GM12878 (cell line): ENCODE measurements around the gene TUT4. TPM values are rescaled to one million over a fixed set of nuclear protein-coding genes. Genes with fewer than 3 reads are reported as not detected.

Experiments
- ATAC-seq: fragments of 200-7000 bp; cut with Tn5 transposase; 3 replicates; pipeline ENCODE4 v1.9.1; 2020; ENCODE audit warnings: mild to moderate bottlenecking, moderate library complexity
- BruUV-seq: library from RNA; stranded (reverse); fragments of 400-500 nt; replicated peaks from 2 replicates; lab custom pipeline; 2021; lab: Mats Ljungman, UMichigan
- CTCF ChIA-PET: fragments of 300-600 bp; sonication (Branson Sonifier 250); formaldehyde crosslinking; extraction: SDS; loops from one replicate; lab custom pipeline; 2021; ENCODE audit warnings: inconsistent platforms; lab: Yijun Ruan, JAX
- POLR2A ChIA-PET: fragments of 350-600 bp; formaldehyde crosslinking; extraction: SDS; loops from one replicate; lab custom pipeline; 2021; ENCODE audit warnings: inconsistent platforms; lab: Charles Lee
- RAD21 ChIA-PET: fragments of 300-600 bp; sonication (Branson Sonifier 250); formaldehyde crosslinking; loops from one replicate; lab custom pipeline; 2023; ENCODE audit warnings: antibody characterized with exemption; ENCODE audit not compliant: unreplicated experiment; lab: Charles Lee
- SMC1A ChIA-PET: fragments of 300-600 bp; sonication (Branson Sonifier 250); formaldehyde crosslinking; loops from one replicate; lab custom pipeline; 2023; ENCODE audit not compliant: unreplicated experiment, uncharacterized antibody; lab: Charles Lee
- DNase-seq: peaks from one replicate; pipeline ENCODE4 v3.0.0-alpha.2; 2011; ENCODE audit warnings: low read depth, low spot score
- FAIRE-seq: peaks from 3 replicates; lab custom pipeline; 2011; peaks lifted over from hg19 to GRCh38; lab: Jason Lieb, UNC
- H2AFZ ChIP-seq: 2 replicates; pipeline ENCODE4 v1.6.0; 2011; ENCODE audit warnings: low read depth, low read length, control low read depth; ENCODE audit not compliant: control insufficient read depth
- H3K27ac ChIP-seq: 2 replicates; pipeline ENCODE4 v1.5.1; 2011; ENCODE audit warnings: control low read depth; ENCODE audit not compliant: control insufficient read depth, insufficient read depth
- H3K27me3 ChIP-seq, 2 experiments: replicated peaks in 1 of 2; 2 replicates each; pipeline versions ENCODE4 v1.6.0 to v1.6.1; 2011; ENCODE audit warnings: low read length in 1 of 2; ENCODE audit not compliant: control insufficient read depth in 2 of 2, insufficient read depth in 2 of 2
- H3K36me3 ChIP-seq, 2 experiments: 2 replicates each; pipeline ENCODE4 v1.5.1; 2011; ENCODE audit warnings: low read length in 1 of 2; ENCODE audit not compliant: control insufficient read depth in 2 of 2, insufficient read depth in 2 of 2
- H3K4me1 ChIP-seq: 2 replicates; pipeline ENCODE4 v1.6.1; 2011; ENCODE audit warnings: mild to moderate bottlenecking, low read length, moderate library complexity, mixed read lengths; ENCODE audit not compliant: control insufficient read depth, insufficient read depth
- H3K4me2 ChIP-seq: 2 replicates; pipeline ENCODE4 v1.6.0; 2011; ENCODE audit warnings: control low read depth; ENCODE audit not compliant: control insufficient read depth, insufficient read depth
- H3K4me3 ChIP-seq: fragments of 200-600 bp; sonication (generic); 2 replicates; pipeline ENCODE4 v1.5.1; 2016
- H3K79me2 ChIP-seq: 2 replicates; pipeline ENCODE4 v1.6.0; 2011; ENCODE audit warnings: low read length; ENCODE audit not compliant: control insufficient read depth, insufficient read depth
- H3K9ac ChIP-seq: 2 replicates; pipeline ENCODE4 v1.8.0; 2011; ENCODE audit warnings: low read length, control low read depth, mixed read lengths; ENCODE audit not compliant: control insufficient read depth, insufficient read depth
- H3K9me3 ChIP-seq: replicated peaks from 3 replicates; pipeline ENCODE4 v1.5.1; 2011; ENCODE audit warnings: mild to moderate bottlenecking, low read length; ENCODE audit not compliant: control insufficient read depth, insufficient read depth
- H4K20me1 ChIP-seq: 2 replicates; pipeline ENCODE4 v1.6.0; 2011; ENCODE audit not compliant: control insufficient read depth, insufficient read depth
- BCL11A ChIP-seq: IDR thresholded peaks from 2 replicates; pipeline ENCODE4 v1.6.1; 2011; ENCODE audit warnings: low read depth, low read length
- CEBPB ChIP-seq, 2 experiments: fragments of 150-350 bp in 1 of 2; IDR thresholded peaks; 2 replicates each; pipeline ENCODE4 v1.6.1; 2012 to 2014; ENCODE audit warnings: low read depth in 2 of 2, low read length in 2 of 2, borderline replicate concordance in 1 of 2, inconsistent platforms in 1 of 2
- HDGF ChIP-seq: fragments of 450-650 bp; IDR thresholded peaks from 2 replicates; pipeline ENCODE4 v1.6.1; 2016; ENCODE audit warnings: antibody characterized with exemption
- KAT2A ChIP-seq: conservative IDR thresholded peaks from 2 replicates; pipeline ENCODE4 v1.6.1; 2011; ENCODE audit warnings: low read depth, low read length; ENCODE audit not compliant: control insufficient read depth
- NFYB ChIP-seq: IDR thresholded peaks from 2 replicates; pipeline ENCODE4 v1.6.1; 2011; ENCODE audit warnings: low read depth, mild to moderate bottlenecking, low read length, improper control_type of control experiment, moderate library complexity; ENCODE audit not compliant: insufficient read depth
- NR2C2 ChIP-seq: IDR thresholded peaks from 2 replicates; pipeline ENCODE4 v1.6.1; 2011; ENCODE audit warnings: borderline replicate concordance, low read depth; ENCODE audit not compliant: control insufficient read depth, insufficient read length
- NR2F1 ChIP-seq: fragments of 450-650 bp; conservative IDR thresholded peaks from 2 replicates; pipeline ENCODE4 v1.6.1; 2017; ENCODE audit warnings: mild to moderate bottlenecking
- PML ChIP-seq: IDR thresholded peaks from 2 replicates; pipeline ENCODE4 v1.6.1; 2012; ENCODE audit warnings: low read length, inconsistent platforms
- POLR2AphosphoS5 ChIP-seq: IDR thresholded peaks from 2 replicates; pipeline ENCODE4 v1.6.1; 2011; ENCODE audit warnings: mild to moderate bottlenecking, low read length, inconsistent platforms
- SP1 ChIP-seq: IDR thresholded peaks from one replicate; pipeline ENCODE4 v1.6.1; 2011; ENCODE audit warnings: low read depth, low read length
- WGBS: methylation state at CpG from one replicate; pipeline ENCODE4 v1.1.6; 2016; ENCODE audit warnings: low lambda C conversion rate; ENCODE audit not compliant: insufficient replicate concordance, insufficient coverage; ENCODE audit errors: missing lambda C conversion rate; 5-methylcytosine and 5-hydroxymethylcytosine counted together
- in situ Hi-C: fragments of 300-500 bp; cut with MboI; formaldehyde crosslinking; loops from 9 replicates; pipeline ENCODE4 v1.14.3; 2018; ENCODE audit warnings: mixed read lengths
- intact Hi-C: fragments of 100-400 bp; cut with micrococcal nuclease; formaldehyde crosslinking; loops from one replicate; pipeline ENCODE4 v1.14.2; 2022; ENCODE audit not compliant: unreplicated experiment
- polyA plus RNA-seq, 11 experiments: library from polyadenylated mRNA; depleted of rRNA in 4 of 11; unstranded in 6 of 11; stranded (reverse) in 5 of 11; fragments of >200 nt; fragmentation: Nextera tagmentation in 4 of 11; fragmentation: Illumina TruSeq in 1 of 11; extraction: Ambion mirVana in 4 of 11; extraction: Trizol in 1 of 11; gene quantifications; 1 replicate in 1 of 11; 2 replicates in 10 of 11; pipeline versions ENCODE4 v1.2.1 to v1.2.3, GENCODE V29; 2011 to 2016; ENCODE audit warnings: inconsistent platforms in 2 of 11, missing spikeins in 2 of 11, low read depth in 1 of 11
- total RNA-seq, 4 experiments: library from RNA; depleted of rRNA in 3 of 4; stranded (reverse); fragments of >200 nt in 3 of 4; fragmentation: Illumina TruSeq in 1 of 4; extraction: Trizol in 1 of 4; gene quantifications; 2 replicates each; pipeline versions ENCODE4 v1.2.1 to v1.2.3, GENCODE V29; 2013 to 2021
- TF ChIP-seq, protein P1 (sequence below), 3 experiments: IDR thresholded peaks in 2 of 3; conservative IDR thresholded peaks in 1 of 3; 2 replicates each; pipeline ENCODE4 v1.5.1; 2011; ENCODE audit warnings: low read depth in 3 of 3, low read length in 3 of 3, mild to moderate bottlenecking in 3 of 3, control low read depth in 2 of 3, moderate library complexity in 2 of 3, inconsistent platforms in 1 of 3, mixed read lengths in 1 of 3; ENCODE audit not compliant: control insufficient read depth in 2 of 3, insufficient read depth in 1 of 3; ENCODE audit errors: extremely low read depth in 1 of 3
- TF ChIP-seq, protein P2 (sequence below): fragments of 450-650 bp; formaldehyde crosslinking; IDR thresholded peaks from 2 replicates; pipeline ENCODE4 v1.4.0; 2022; ENCODE audit warnings: mild to moderate bottlenecking, moderate library complexity

TUT4 gene
- total and polyA plus RNA-seq, 10 of the 15 experiments (the other 5 are each of a cell fraction or from before 2014, with no cell fraction given), result 9.4 to 40.7 (median 27.6) TPM

DNA sequence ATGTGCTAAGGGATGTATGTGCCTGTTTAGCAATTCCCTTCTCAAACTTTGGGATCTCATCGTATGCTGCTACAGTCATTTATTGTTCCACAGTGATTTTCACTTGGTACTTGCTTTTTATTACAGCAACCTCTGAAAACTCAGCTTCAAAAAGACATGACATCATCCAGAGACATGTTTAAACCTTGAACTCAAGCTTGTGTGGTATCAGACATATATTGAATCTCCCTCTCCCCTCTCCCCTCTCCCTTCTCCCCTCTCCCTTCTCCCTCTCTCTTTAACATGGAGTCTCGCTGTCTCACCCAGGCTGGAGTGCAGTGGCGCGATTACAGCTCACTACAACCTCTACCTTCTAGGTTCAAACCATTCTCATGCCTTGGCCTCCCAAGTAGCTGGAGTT is 19.5 kb upstream of the TUT4 start:
- ATAC-seq, result no peak
- CTCF ChIA-PET, result no interaction called here
- Histone ChIP-seq H3K36me3 (no peaks in the 10 kb centered on the region), H3K4me1 (peaks cover 3% of the 10 kb centered on the region; the same call in 1 of the 2 replicates), H3K4me2 (no peak overlapping the region), H3K27ac (no peak overlapping the region), H3K9ac (no peak overlapping the region), H3K27me3 (no peaks in the 10 kb centered on the region)
- TF ChIP-seq KAT2A (no peak), HDGF (no peak)
- TF ChIP-seq, all 136 proteins: peak for 0
- Histone ChIP-seq H3K4me3 (no peak overlapping the region), H2AFZ (no peak overlapping the region), H3K79me2 (no peaks in the 10 kb centered on the region), H4K20me1 (no peaks in the 10 kb centered on the region), H3K9me3 (no peaks in the 10 kb centered on the region)
- FAIRE-seq, result no peak
- intact Hi-C loops, result no loop called here
- DNase-seq, result no peak
- RAD21 ChIA-PET, result no interaction called here
- no TSS peak for BruUV-seq
- POLR2A ChIA-PET, result no interaction called here
- SMC1A ChIA-PET, result interaction anchor here (0.6 kb wide), 2 partner anchors 31 to 258 kb away, joined by 3 read pairs; no protein-coding TSS in a partner anchor
- 89% methylated on average over 4 of the region's 4 CpGs for WGBS
- in situ Hi-C loops, result no loop called here

DNA sequence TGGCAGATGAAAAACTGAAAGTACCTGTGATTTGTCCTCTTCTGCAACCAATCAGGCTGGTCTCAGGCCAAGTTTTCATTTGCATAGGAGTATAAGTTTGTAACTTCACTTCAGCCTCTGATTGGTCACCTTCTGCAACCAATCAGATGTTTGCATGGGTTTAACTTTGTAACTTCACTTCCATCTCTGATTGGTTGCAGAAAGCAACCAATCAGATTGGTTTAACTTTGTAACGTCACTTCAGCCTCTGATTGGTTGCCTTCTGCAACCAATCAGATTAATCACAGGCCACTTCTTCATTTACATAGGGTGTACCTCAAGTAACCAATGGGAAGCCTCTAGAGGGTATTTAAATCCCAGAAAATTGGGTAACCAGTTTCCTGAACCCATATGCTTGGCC is 18.9 kb upstream of the TUT4 start:
- no peaks in the 10 kb centered on the region for H3K79me2 ChIP-seq
- TF ChIP-seq NR2F1, result no peak
- TF ChIP-seq, protein P1, sequence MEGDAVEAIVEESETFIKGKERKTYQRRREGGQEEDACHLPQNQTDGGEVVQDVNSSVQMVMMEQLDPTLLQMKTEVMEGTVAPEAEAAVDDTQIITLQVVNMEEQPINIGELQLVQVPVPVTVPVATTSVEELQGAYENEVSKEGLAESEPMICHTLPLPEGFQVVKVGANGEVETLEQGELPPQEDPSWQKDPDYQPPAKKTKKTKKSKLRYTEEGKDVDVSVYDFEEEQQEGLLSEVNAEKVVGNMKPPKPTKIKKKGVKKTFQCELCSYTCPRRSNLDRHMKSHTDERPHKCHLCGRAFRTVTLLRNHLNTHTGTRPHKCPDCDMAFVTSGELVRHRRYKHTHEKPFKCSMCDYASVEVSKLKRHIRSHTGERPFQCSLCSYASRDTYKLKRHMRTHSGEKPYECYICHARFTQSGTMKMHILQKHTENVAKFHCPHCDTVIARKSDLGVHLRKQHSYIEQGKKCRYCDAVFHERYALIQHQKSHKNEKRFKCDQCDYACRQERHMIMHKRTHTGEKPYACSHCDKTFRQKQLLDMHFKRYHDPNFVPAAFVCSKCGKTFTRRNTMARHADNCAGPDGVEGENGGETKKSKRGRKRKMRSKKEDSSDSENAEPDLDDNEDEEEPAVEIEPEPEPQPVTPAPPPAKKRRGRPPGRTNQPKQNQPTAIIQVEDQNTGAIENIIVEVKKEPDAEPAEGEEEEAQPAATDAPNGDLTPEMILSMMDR (IDR thresholded peaks at IDR 0.05 in 2 of 3, conservative IDR thresholded peaks at IDR 0.05 in 1 of 3; ENCODE audit: control insufficient read depth in 2 of 3, extremely low read depth in 1 of 3, insufficient read depth in 1 of 3, low read depth in 3 of 3, low read length in 3 of 3), result no peak
- peak; percentile 33 for TF ChIP-seq SP1
- TF ChIP-seq, protein P2, sequence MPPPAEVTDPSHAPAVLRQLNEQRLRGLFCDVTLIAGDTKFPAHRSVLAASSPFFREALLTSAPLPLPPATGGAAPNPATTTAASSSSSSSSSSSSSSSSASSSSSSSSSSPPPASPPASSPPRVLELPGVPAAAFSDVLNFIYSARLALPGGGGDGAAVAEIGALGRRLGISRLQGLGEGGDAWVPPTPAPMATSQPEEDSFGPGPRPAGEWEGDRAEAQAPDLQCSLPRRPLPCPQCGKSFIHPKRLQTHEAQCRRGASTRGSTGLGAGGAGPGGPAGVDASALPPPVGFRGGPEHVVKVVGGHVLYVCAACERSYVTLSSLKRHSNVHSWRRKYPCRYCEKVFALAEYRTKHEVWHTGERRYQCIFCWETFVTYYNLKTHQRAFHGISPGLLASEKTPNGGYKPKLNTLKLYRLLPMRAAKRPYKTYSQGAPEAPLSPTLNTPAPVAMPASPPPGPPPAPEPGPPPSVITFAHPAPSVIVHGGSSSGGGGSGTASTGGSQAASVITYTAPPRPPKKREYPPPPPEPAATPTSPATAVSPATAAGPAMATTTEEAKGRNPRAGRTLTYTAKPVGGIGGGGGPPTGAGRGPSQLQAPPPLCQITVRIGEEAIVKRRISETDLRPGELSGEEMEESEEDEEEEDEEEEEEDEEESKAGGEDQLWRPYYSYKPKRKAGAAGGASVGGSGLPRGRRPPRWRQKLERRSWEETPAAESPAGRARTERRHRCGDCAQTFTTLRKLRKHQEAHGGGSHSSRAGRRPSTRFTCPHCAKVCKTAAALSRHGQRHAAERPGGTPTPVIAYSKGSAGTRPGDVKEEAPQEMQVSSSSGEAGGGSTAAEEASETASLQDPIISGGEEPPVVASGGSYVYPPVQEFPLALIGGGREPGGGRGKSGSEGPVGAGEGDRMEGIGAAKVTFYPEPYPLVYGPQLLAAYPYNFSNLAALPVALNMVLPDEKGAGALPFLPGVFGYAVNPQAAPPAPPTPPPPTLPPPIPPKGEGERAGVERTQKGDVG, result no peak
- TF ChIP-seq NR2C2, result no peak
- peak; percentile 76 for TF ChIP-seq NFYB
- TF ChIP-seq PML, result no peak
- no peak for TF ChIP-seq BCL11A
- no peak for TF ChIP-seq CEBPB (IDR thresholded peaks at IDR 0.05; ENCODE audit: borderline replicate concordance in 1 of 2, low read depth in 2 of 2, low read length in 2 of 2)
- no peak for TF ChIP-seq POLR2AphosphoS5
- H3K4me3 ChIP-seq, result no peak overlapping the region
- intact Hi-C loops (no loop called here), in situ Hi-C loops (no loop called here)
- SMC1A ChIA-PET, result no interaction called here
- DNase-seq (no peak), FAIRE-seq (no peak), ATAC-seq (peak; percentile 42)
- POLR2A ChIA-PET, result no interaction called here
- WGBS, result 47% methylated on average over 1 of the region's 1 CpG
- RAD21 ChIA-PET, result no interaction called here
- no peaks in the 10 kb centered on the region for H4K20me1 ChIP-seq
- H3K36me3 ChIP-seq, result no peaks in the 10 kb centered on the region
- H3K4me2 ChIP-seq, result no peak overlapping the region
- H2AFZ ChIP-seq, result no peak overlapping the region
- H3K9me3 ChIP-seq, result no peaks in the 10 kb centered on the region
- no peaks in the 10 kb centered on the region for H3K27me3 ChIP-seq
- H3K4me1 ChIP-seq, result peaks cover 3% of the 10 kb centered on the region; the same call in 1 of the 2 replicates
- no TSS peak for BruUV-seq
- H3K9ac ChIP-seq, result no peak overlapping the region
- H3K27ac ChIP-seq, result no peak overlapping the region
- CTCF ChIA-PET, result no interaction called here
